Panc1 (cell line): ENCODE measurements around the gene DNAAF5. TPM values are rescaled to one million over a fixed set of nuclear protein-coding genes. Genes with fewer than 3 reads are reported as not detected.

Source experiments
- ATAC-seq: fragments of 200-7000 bp; cut with Tn5 transposase; 2 replicates; pipeline ENCODE4 v1.9.1; 2020; ENCODE audit warnings: mild to moderate bottlenecking, moderate library complexity
- BruUV-seq: library from RNA; stranded (reverse); fragments of 400-500 nt; replicated peaks from 2 replicates; lab custom pipeline; 2021; lab: Mats Ljungman, UMichigan
- CTCF ChIA-PET: fragments of 300-600 bp; sonication (Branson Sonifier 250); formaldehyde crosslinking; loops from one replicate; lab custom pipeline; 2022; ENCODE audit warnings: antibody characterized with exemption; lab: Charles Lee
- POLR2A ChIA-PET: fragments of 300-600 bp; sonication (Branson Sonifier 250); formaldehyde crosslinking; loops from one replicate; lab custom pipeline; 2022; ENCODE audit warnings: antibody characterized with exemption; lab: Charles Lee
- DNase-seq: peaks from one replicate; pipeline ENCODE4 v3.0.0-alpha.2; 2010; ENCODE audit warnings: low read depth, low spot score
- H3K27ac ChIP-seq: 2 replicates; pipeline ENCODE4 v1.5.1; 2011; ENCODE audit warnings: mild to moderate bottlenecking, low read length, inconsistent platforms
- H3K27me3 ChIP-seq: fragments of 200-500 bp; sonication (Bioruptor generic); 2 replicates; pipeline ENCODE4 v1.6.0; 2014; ENCODE audit warnings: low read length, inconsistent platforms; ENCODE audit not compliant: control insufficient read depth, insufficient read depth
- H3K36me3 ChIP-seq: fragments of 200-500 bp; sonication (Bioruptor generic); 2 replicates; pipeline ENCODE4 v1.5.1; 2014; ENCODE audit warnings: inconsistent platforms, mild to moderate bottlenecking, low read length, moderate library complexity; ENCODE audit not compliant: control insufficient read depth, insufficient read depth
- H3K4me1 ChIP-seq: 2 replicates; pipeline ENCODE4 v1.5.1; 2011; ENCODE audit warnings: inconsistent platforms, mild to moderate bottlenecking, low read length, moderate library complexity; ENCODE audit not compliant: control insufficient read depth, insufficient read depth
- H3K4me3 ChIP-seq, 2 experiments: 2 replicates each; pipeline ENCODE4 v1.5.1; 2011 to 2012; ENCODE audit warnings: low read depth in 2 of 2, low read length in 2 of 2, mild to moderate bottlenecking in 2 of 2, inconsistent platforms in 1 of 2, moderate library complexity in 1 of 2
- H3K9me3 ChIP-seq: fragments of 200-500 bp; sonication (Bioruptor generic); 2 replicates; pipeline ENCODE4 v1.5.1; 2014; ENCODE audit warnings: low read depth, mild to moderate bottlenecking, inconsistent platforms, low read length, moderate library complexity; ENCODE audit not compliant: control insufficient read depth, insufficient read depth
- POLR2AphosphoS5 ChIP-seq: IDR thresholded peaks from 2 replicates; pipeline ENCODE4 v1.6.1; 2012; ENCODE audit warnings: mild to moderate bottlenecking, low read depth, low read length, moderate library complexity
- REST ChIP-seq, 2 experiments: IDR thresholded peaks; 2 replicates each; pipeline ENCODE4 v1.6.1; 2011 to 2012; ENCODE audit warnings: low read depth in 2 of 2, control low read depth in 1 of 2, low read length in 1 of 2, mild to moderate bottlenecking in 1 of 2, moderate library complexity in 1 of 2; ENCODE audit not compliant: insufficient read depth in 1 of 2
- SIN3A ChIP-seq: IDR thresholded peaks from 2 replicates; pipeline ENCODE4 v1.6.1; 2012; ENCODE audit warnings: low read depth, mild to moderate bottlenecking, low read length, moderate library complexity, borderline replicate concordance; ENCODE audit not compliant: insufficient read depth
- TCF7L2 ChIP-seq: IDR thresholded peaks from 2 replicates; pipeline ENCODE4 v1.6.1; 2011; ENCODE audit warnings: mild to moderate bottlenecking, low read depth, low read length, inconsistent platforms
- in situ Hi-C: cut with HindIII; loops from 2 replicates; pipeline ENCODE4 v1.10.0; 2016; ENCODE audit warnings: low sequenced_read_pairs, low pct_unique_long_range_greater_than_20kb
- intact Hi-C: fragments of 100-400 bp; cut with micrococcal nuclease; formaldehyde crosslinking; loops from one replicate; pipeline ENCODE4 v1.10.0; 2022; ENCODE audit not compliant: unreplicated experiment
- total RNA-seq: library from RNA; stranded (reverse); gene quantifications from one replicate; pipeline ENCODE4 v1.2.1, GENCODE V29; 2021; ENCODE audit not compliant: unreplicated experiment
- TF ChIP-seq, protein P1 (sequence below): fragments of 450-650 bp; IDR thresholded peaks from 2 replicates; pipeline ENCODE4 v1.5.1; 2017; ENCODE audit warnings: mild to moderate bottlenecking

The DNAAF5 gene
- total RNA-seq, 1 experiment from 2014 or later = 79.5 TPM

GRCh38 chr7:734808-735207 is 8.3 kb downstream of the DNAAF5 start:
- ATAC-seq = no peak
- in situ Hi-C loops = no loop called here
- POLR2A ChIA-PET = no interaction called here
- no peak overlapping the region for H3K4me3 ChIP-seq
- peaks cover 11% of the 10 kb centered on the region; the same call in 1 of the 2 replicates for H3K9me3 ChIP-seq
- no peak overlapping the region for H3K27ac ChIP-seq
- CTCF ChIA-PET = no interaction called here
- no TSS peak for BruUV-seq
- no peaks in the 10 kb centered on the region for H3K36me3 ChIP-seq
- no peak for DNase-seq
- TF ChIP-seq TCF7L2 = no peak
- TF ChIP-seq SIN3A = no peak
- peaks cover 27% of the 10 kb centered on the region for H3K4me1 ChIP-seq
- intact Hi-C loops = no loop called here
- H3K27me3 ChIP-seq = no peaks in the 10 kb centered on the region

DNA sequence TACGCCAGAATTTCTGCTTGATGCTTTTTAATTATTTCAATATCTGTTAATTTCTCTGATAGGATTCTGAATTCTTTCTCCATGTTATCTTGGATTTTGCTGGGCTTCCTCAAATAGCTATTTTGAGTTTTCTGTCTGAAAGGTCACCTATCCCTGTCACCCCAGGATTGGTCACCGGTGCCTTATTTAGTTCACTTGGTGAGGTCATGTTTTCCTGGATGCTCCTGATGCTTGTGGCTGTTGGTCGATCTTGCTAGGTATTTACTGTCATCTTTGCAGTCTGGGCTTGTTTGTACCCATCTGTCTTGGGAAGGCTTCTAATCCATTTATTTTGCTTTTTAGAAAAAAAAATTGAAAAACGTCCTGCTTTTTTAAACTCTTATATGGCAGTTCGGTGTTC is 11.7 kb downstream of the DNAAF5 start:
- intact Hi-C loops (no loop called here), in situ Hi-C loops (no loop called here)
- ATAC-seq = no peak
- ChIA-PET CTCF (no interaction called here), POLR2A (no interaction called here)
- Histone ChIP-seq H3K27ac (no peak overlapping the region), H3K9me3 (peaks cover 11% of the 10 kb centered on the region; the same call in 1 of the 2 replicates), H3K36me3 (no peaks in the 10 kb centered on the region), H3K4me3 (no peak overlapping the region), H3K4me1 (no peaks in the 10 kb centered on the region; the same call in 1 of the 2 replicates), H3K27me3 (no peaks in the 10 kb centered on the region)
- TF ChIP-seq TCF7L2 = no peak
- TF ChIP-seq POLR2AphosphoS5 = no peak
- no peak for TF ChIP-seq REST (IDR thresholded peaks at IDR 0.05; ENCODE audit: insufficient read depth in 1 of 2, low read depth in 2 of 2, low read length in 1 of 2)
- TF ChIP-seq SIN3A = no peak
- TF ChIP-seq, protein P1, sequence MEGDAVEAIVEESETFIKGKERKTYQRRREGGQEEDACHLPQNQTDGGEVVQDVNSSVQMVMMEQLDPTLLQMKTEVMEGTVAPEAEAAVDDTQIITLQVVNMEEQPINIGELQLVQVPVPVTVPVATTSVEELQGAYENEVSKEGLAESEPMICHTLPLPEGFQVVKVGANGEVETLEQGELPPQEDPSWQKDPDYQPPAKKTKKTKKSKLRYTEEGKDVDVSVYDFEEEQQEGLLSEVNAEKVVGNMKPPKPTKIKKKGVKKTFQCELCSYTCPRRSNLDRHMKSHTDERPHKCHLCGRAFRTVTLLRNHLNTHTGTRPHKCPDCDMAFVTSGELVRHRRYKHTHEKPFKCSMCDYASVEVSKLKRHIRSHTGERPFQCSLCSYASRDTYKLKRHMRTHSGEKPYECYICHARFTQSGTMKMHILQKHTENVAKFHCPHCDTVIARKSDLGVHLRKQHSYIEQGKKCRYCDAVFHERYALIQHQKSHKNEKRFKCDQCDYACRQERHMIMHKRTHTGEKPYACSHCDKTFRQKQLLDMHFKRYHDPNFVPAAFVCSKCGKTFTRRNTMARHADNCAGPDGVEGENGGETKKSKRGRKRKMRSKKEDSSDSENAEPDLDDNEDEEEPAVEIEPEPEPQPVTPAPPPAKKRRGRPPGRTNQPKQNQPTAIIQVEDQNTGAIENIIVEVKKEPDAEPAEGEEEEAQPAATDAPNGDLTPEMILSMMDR = no peak
- no TSS peak for BruUV-seq
- DNase-seq = no peak

GRCh38 chr7:738723-739454 is 12.4 kb downstream of the DNAAF5 start:
- no peaks in the 10 kb centered on the region for H3K36me3 ChIP-seq
- no TSS peak for BruUV-seq
- no peak for TF ChIP-seq SIN3A
- TF ChIP-seq REST (IDR thresholded peaks at IDR 0.05; ENCODE audit: insufficient read depth in 1 of 2, low read depth in 2 of 2, low read length in 1 of 2) = no peak
- no peak for TF ChIP-seq POLR2AphosphoS5
- TF ChIP-seq, protein P1 = no peak
- TF ChIP-seq TCF7L2 = no peak
- POLR2A ChIA-PET = no interaction called here
- DNase-seq = no peak
- in situ Hi-C loops = no loop called here
- CTCF ChIA-PET = no interaction called here
- no peak for ATAC-seq
- intact Hi-C loops = no loop called here
- no peak overlapping the region for H3K4me3 ChIP-seq
- no peaks in the 10 kb centered on the region; the same call in 1 of the 2 replicates for H3K4me1 ChIP-seq
- peaks cover 9% of the 10 kb centered on the region; the same call in 1 of the 2 replicates for H3K9me3 ChIP-seq
- no peaks in the 10 kb centered on the region for H3K27me3 ChIP-seq
- H3K27ac ChIP-seq = no peak overlapping the region
